ENCODE measurements around the gene MTO1.
"Not testable (repeated sequence)": the region's sequence is repeated elsewhere in the genome, so short reads cannot be mapped to it uniquely, and the experiment has no call there.

Gene MTO1

GRCh38 chr6:73461537-73462350 lies at the start of gene MTO1:
Gene MTO1, plus strand, starts transcription at chr6:73461737. Its CDS starts 118 bp downstream, at chr6:73461855.
- Histone ChIP-seq H2AFZ (ENCODE audit: low read length, unreplicated experiment) (peak within 1 kb of the TSS; percentile 88), H3K27ac (ENCODE audit: low read depth, low read length) (peak within 1 kb of the TSS; percentile 93), H3K36me3 (ENCODE audit: insufficient read depth, low read length) (0 out of 2 replicates have a peak, but pooled peaks cover 2% of the 10 kb centered on the region), H3K79me2 (ENCODE audit: control insufficient read depth, insufficient read depth, low read length, unreplicated experiment) (peaks cover 33% of the 10 kb centered on the region), H3K27me3 (ENCODE audit: insufficient read depth, low read length) (no peaks in the 10 kb centered on the region), H3K4me3 (ENCODE audit: low read depth, low read length) (peak within 1 kb of the TSS; percentile 95), H3K4me1 (ENCODE audit: control insufficient read depth, insufficient read depth, low read length, unreplicated experiment) (peaks cover 7% of the 10 kb centered on the region)

GRCh38 chr6:73413102-73413501 lies 48.4 kb upstream of the MTO1 start:
- Histone ChIP-seq H3K36me3 (ENCODE audit: insufficient read depth, low read length) (no peaks in the 10 kb centered on the region), H3K79me2 (ENCODE audit: control insufficient read depth, insufficient read depth, low read length, unreplicated experiment) (no peaks in the 10 kb centered on the region), H3K4me1 (ENCODE audit: control insufficient read depth, insufficient read depth, low read length, unreplicated experiment) (no peaks in the 10 kb centered on the region), H3K27ac (ENCODE audit: low read depth, low read length) (no peak overlapping the region), H3K27me3 (ENCODE audit: insufficient read depth, low read length) (no peaks in the 10 kb centered on the region), H3K4me3 (ENCODE audit: low read depth, low read length) (no peak overlapping the region), H2AFZ (ENCODE audit: low read length, unreplicated experiment) (no peak overlapping the region)

GRCh38 chr6:73418081-73418741 lies 43.3 kb upstream of the MTO1 start:
- no peak overlapping the region for H3K4me3 ChIP-seq (ENCODE audit: low read depth, low read length)
- H3K27ac ChIP-seq (ENCODE audit: low read depth, low read length): no peak overlapping the region; the same call in 1 of the 2 replicates
- H3K36me3 ChIP-seq (ENCODE audit: insufficient read depth, low read length): peaks cover 11% of the 10 kb centered on the region
- H3K27me3 ChIP-seq (ENCODE audit: insufficient read depth, low read length): no peaks in the 10 kb centered on the region
- no peaks in the 10 kb centered on the region for H3K79me2 ChIP-seq (ENCODE audit: control insufficient read depth, insufficient read depth, low read length, unreplicated experiment)
- no peak overlapping the region for H2AFZ ChIP-seq (ENCODE audit: low read length, unreplicated experiment)
- H3K4me1 ChIP-seq (ENCODE audit: control insufficient read depth, insufficient read depth, low read length, unreplicated experiment): peaks cover 3% of the 10 kb centered on the region

GRCh38 chr6:73421534-73421933 lies 40.0 kb upstream of the MTO1 start:
- no peak overlapping the region for H3K4me3 ChIP-seq (ENCODE audit: low read depth, low read length)
- no peaks in the 10 kb centered on the region for H3K79me2 ChIP-seq (ENCODE audit: control insufficient read depth, insufficient read depth, low read length, unreplicated experiment)
- H2AFZ ChIP-seq (ENCODE audit: low read length, unreplicated experiment): no peak overlapping the region
- H3K36me3 ChIP-seq (ENCODE audit: insufficient read depth, low read length): peaks cover 13% of the 10 kb centered on the region
- H3K27ac ChIP-seq (ENCODE audit: low read depth, low read length): no peak overlapping the region
- H3K4me1 ChIP-seq (ENCODE audit: control insufficient read depth, insufficient read depth, low read length, unreplicated experiment): peaks cover 3% of the 10 kb centered on the region
- no peaks in the 10 kb centered on the region for H3K27me3 ChIP-seq (ENCODE audit: insufficient read depth, low read length)

- H3K4me1 ChIP-seq (ENCODE audit: control insufficient read depth, insufficient read depth, low read length, unreplicated experiment): no peaks in the 10 kb centered on the region
- H3K27me3 ChIP-seq (ENCODE audit: insufficient read depth, low read length): no peaks in the 10 kb centered on the region
- no peak overlapping the region for H2AFZ ChIP-seq (ENCODE audit: low read length, unreplicated experiment)
- H3K27ac ChIP-seq (ENCODE audit: low read depth, low read length): no peak overlapping the region
- H3K79me2 ChIP-seq (ENCODE audit: control insufficient read depth, insufficient read depth, low read length, unreplicated experiment): peaks cover 10% of the 10 kb centered on the region
- peaks cover 23% of the 10 kb centered on the region; the same call in 1 of the 2 replicates for H3K36me3 ChIP-seq (ENCODE audit: insufficient read depth, low read length)
- no peak overlapping the region for H3K4me3 ChIP-seq (ENCODE audit: low read depth, low read length)
Observed at GRCh38 chr6:73435236-73435635, 26.3 kb upstream of the MTO1 start.

GRCh38 chr6:73443555-73443954 lies 18.0 kb upstream of the MTO1 start:
- Histone ChIP-seq H3K4me3 (ENCODE audit: low read depth, low read length) (no peak overlapping the region), H3K79me2 (ENCODE audit: control insufficient read depth, insufficient read depth, low read length, unreplicated experiment) (peaks cover 26% of the 10 kb centered on the region)

GRCh38 chr6:73451223-73452106 lies 10.1 kb upstream of the MTO1 start:
- Histone ChIP-seq H2AFZ (ENCODE audit: low read length, unreplicated experiment) (peak overlapping the region; percentile 91), H3K27ac (ENCODE audit: low read depth, low read length) (peak overlapping the region; percentile 86), H3K79me2 (ENCODE audit: control insufficient read depth, insufficient read depth, low read length, unreplicated experiment) (peaks cover 51% of the 10 kb centered on the region), H3K4me1 (ENCODE audit: control insufficient read depth, insufficient read depth, low read length, unreplicated experiment) (peaks cover 5% of the 10 kb centered on the region), H3K4me3 (ENCODE audit: low read depth, low read length) (peak overlapping the region; percentile 95), H3K36me3 (ENCODE audit: insufficient read depth, low read length) (no peaks in the 10 kb centered on the region), H3K27me3 (ENCODE audit: insufficient read depth, low read length) (no peaks in the 10 kb centered on the region)

More at GRCh38 chr6:73443555-73443954, 18.0 kb upstream of the MTO1 start:
- Histone ChIP-seq H2AFZ (ENCODE audit: low read length, unreplicated experiment) (no peak overlapping the region), H3K36me3 (ENCODE audit: insufficient read depth, low read length) (peaks cover 26% of the 10 kb centered on the region), H3K27ac (ENCODE audit: low read depth, low read length) (no peak overlapping the region), H3K4me1 (ENCODE audit: control insufficient read depth, insufficient read depth, low read length, unreplicated experiment) (no peaks in the 10 kb centered on the region), H3K27me3 (ENCODE audit: insufficient read depth, low read length) (no peaks in the 10 kb centered on the region)

- H3K4me3 ChIP-seq (ENCODE audit: low read depth, low read length): peak within 1 kb of the TSS; percentile 95
- H3K4me1 ChIP-seq (ENCODE audit: control insufficient read depth, insufficient read depth, low read length, unreplicated experiment): peaks cover 5% of the 10 kb centered on the region
- peak within 1 kb of the TSS; percentile 86 for H3K27ac ChIP-seq (ENCODE audit: low read depth, low read length)
- H2AFZ ChIP-seq (ENCODE audit: low read length, unreplicated experiment): peak within 1 kb of the TSS; percentile 91
- H3K27me3 ChIP-seq (ENCODE audit: insufficient read depth, low read length): no peaks in the 10 kb centered on the region
- H3K36me3 ChIP-seq (ENCODE audit: insufficient read depth, low read length): no peaks in the 10 kb centered on the region
- peaks cover 51% of the 10 kb centered on the region for H3K79me2 ChIP-seq (ENCODE audit: control insufficient read depth, insufficient read depth, low read length, unreplicated experiment)
Observed at GRCh38 chr6:73452107-73452461, 9.5 kb upstream of the MTO1 start, which contains the start of gene CGAS. Gene CGAS, minus strand, starts transcription at chr6:73452297. Its CDS starts 116 bp downstream, at chr6:73452181.

GRCh38 chr6:73455865-73456629 lies 5.5 kb upstream of the MTO1 start:
- Histone ChIP-seq H3K79me2 (ENCODE audit: control insufficient read depth, insufficient read depth, low read length, unreplicated experiment) (peaks cover 16% of the 10 kb centered on the region), H2AFZ (ENCODE audit: low read length, unreplicated experiment) (no peak overlapping the region), H3K4me1 (ENCODE audit: control insufficient read depth, insufficient read depth, low read length, unreplicated experiment) (peaks cover 5% of the 10 kb centered on the region), H3K4me3 (ENCODE audit: low read depth, low read length) (no peak overlapping the region), H3K27ac (ENCODE audit: low read depth, low read length) (peak overlapping the region; percentile 17; the same call in 1 of the 2 replicates), H3K36me3 (ENCODE audit: insufficient read depth, low read length) (no peaks in the 10 kb centered on the region), H3K27me3 (ENCODE audit: insufficient read depth, low read length) (no peaks in the 10 kb centered on the region)

- not testable (repeated sequence) for H3K27ac ChIP-seq (ENCODE audit: low read depth, low read length); H2AFZ ChIP-seq (ENCODE audit: low read length, unreplicated experiment); H3K4me3 ChIP-seq (ENCODE audit: low read depth, low read length); H3K36me3 ChIP-seq (ENCODE audit: insufficient read depth, low read length); H3K27me3 ChIP-seq (ENCODE audit: insufficient read depth, low read length)
- Histone ChIP-seq H3K79me2 (ENCODE audit: control insufficient read depth, insufficient read depth, low read length, unreplicated experiment) (peaks cover 26% of the 10 kb centered on the region), H3K4me1 (ENCODE audit: control insufficient read depth, insufficient read depth, low read length, unreplicated experiment) (peaks cover 12% of the 10 kb centered on the region)
Observed at GRCh38 chr6:73459474-73459873, 2.1 kb upstream of the MTO1 start.
